ENCODE data around the gene VAV1. TPM values are rescaled to one million over a fixed set of nuclear protein-coding genes. Genes with fewer than 3 reads are reported as not detected.

The VAV1 gene
- total and polyA plus RNA-seq, 10 of the 15 experiments (the other 5 are each of a cell fraction or from before 2014, with no cell fraction given): 1.6 to 76.8 (median 40.7) TPM

- ChIA-PET RAD21 (ENCODE audit: unreplicated experiment) (no interaction called here), POLR2A (interaction anchor here (0.6 kb wide), 1 partner anchor 501 kb away, joined by 3 read pairs; no protein-coding TSS in a partner anchor)
- peak; percentile 58 for ATAC-seq
Observed at GRCh38 chr19:6887316-6887715, 114.8 kb downstream of the VAV1 start, which contains the start of gene ADGRE1. Gene ADGRE1 (plus strand): TSS chr19:6887579. CDS start chr19:6887609, 30 bp downstream.

GRCh38 chr19:6888967-6889366 is 116.5 kb downstream of the VAV1 start:
- H4K20me1 ChIP-seq (ENCODE audit: control insufficient read depth, insufficient read depth): no peaks in the 10 kb centered on the region
- WGBS (ENCODE audit: insufficient coverage, insufficient replicate concordance, low lambda C conversion rate, missing lambda C conversion rate): 94% methylated on average over 2 of the region's 2 CpGs
- H3K4me3 ChIP-seq: no peak overlapping the region
- no peaks in the 10 kb centered on the region for H3K79me2 ChIP-seq (ENCODE audit: control insufficient read depth, insufficient read depth, low read length)
- intact Hi-C loops (cut with micrococcal nuclease; ENCODE audit: unreplicated experiment) (no loop called here), in situ Hi-C loops (cut with MboI) (no loop called here)
- H3K27ac ChIP-seq (ENCODE audit: control insufficient read depth, insufficient read depth): no peak overlapping the region
- no TSS peak for BruUV-seq (replicated peaks)
- peaks cover 20% of the 10 kb centered on the region for H3K4me1 ChIP-seq (ENCODE audit: control insufficient read depth, insufficient read depth, low read length)
- H3K27me3 ChIP-seq (replicated peaks in 1 of 2; ENCODE audit: control insufficient read depth in 2 of 2, insufficient read depth in 2 of 2, low read length in 1 of 2): no peaks in the 10 kb centered on the region
- POLR2A ChIA-PET: no interaction called here
- RAD21 ChIA-PET (ENCODE audit: unreplicated experiment): no interaction called here
- DNase-seq (ENCODE audit: low read depth, low spot score): no peak
- H3K9ac ChIP-seq (ENCODE audit: control insufficient read depth, insufficient read depth, low read length): no peak overlapping the region
- H3K9me3 ChIP-seq (replicated peaks; ENCODE audit: control insufficient read depth, insufficient read depth, low read length): no peaks in the 10 kb centered on the region; the same call in 1 of the 3 replicates
- no peak overlapping the region for H3K4me2 ChIP-seq (ENCODE audit: control insufficient read depth, insufficient read depth)
- no peaks in the 10 kb centered on the region for H3K36me3 ChIP-seq (ENCODE audit: control insufficient read depth in 2 of 2, insufficient read depth in 2 of 2, low read length in 1 of 2)
- SMC1A ChIA-PET (ENCODE audit: uncharacterized antibody, unreplicated experiment): interaction anchor here (1.1 kb wide), 1 partner anchor 12 kb away, joined by 5 read pairs; no protein-coding TSS in a partner anchor
- FAIRE-seq: no peak
- no peak for ATAC-seq
- no peak overlapping the region for H2AFZ ChIP-seq (ENCODE audit: control insufficient read depth, low read depth, low read length)
- TF ChIP-seq TCF12 (IDR thresholded peaks at IDR 0.05; ENCODE audit: low read depth, low read length) (no peak), NBN (IDR thresholded peaks at IDR 0.05) (no peak), CUX1 (IDR thresholded peaks at IDR 0.05; ENCODE audit: insufficient replicate concordance, low read depth, low read length) (no peak)
- CTCF ChIA-PET: no interaction called here

More at GRCh38 chr19:6887316-6887715, 114.8 kb downstream of the VAV1 start, which contains the start of gene ADGRE1:
- Histone ChIP-seq H3K4me3 (no peak within 1 kb of the TSS), H3K9me3 (replicated peaks; ENCODE audit: control insufficient read depth, insufficient read depth, low read length) (no peaks in the 10 kb centered on the region; the same call in 1 of the 3 replicates), H3K4me2 (ENCODE audit: control insufficient read depth, insufficient read depth) (peak within 1 kb of the TSS; percentile 13; the same call in 1 of the 2 replicates), H3K9ac (ENCODE audit: control insufficient read depth, insufficient read depth, low read length) (no peak within 1 kb of the TSS), H3K36me3 (ENCODE audit: control insufficient read depth in 2 of 2, insufficient read depth in 2 of 2, low read length in 1 of 2) (no peaks in the 10 kb centered on the region), H4K20me1 (ENCODE audit: control insufficient read depth, insufficient read depth) (no peaks in the 10 kb centered on the region), H3K79me2 (ENCODE audit: control insufficient read depth, insufficient read depth, low read length) (no peaks in the 10 kb centered on the region), H3K4me1 (ENCODE audit: control insufficient read depth, insufficient read depth, low read length) (peaks cover 20% of the 10 kb centered on the region), H3K27me3 (replicated peaks in 1 of 2; ENCODE audit: control insufficient read depth in 2 of 2, insufficient read depth in 2 of 2, low read length in 1 of 2) (no peaks in the 10 kb centered on the region), H3K27ac (ENCODE audit: control insufficient read depth, insufficient read depth) (no peak within 1 kb of the TSS), H2AFZ (ENCODE audit: control insufficient read depth, low read depth, low read length) (peak within 1 kb of the TSS; percentile 24; the same call in 1 of the 2 replicates)
- CTCF ChIA-PET: no interaction called here
- TF ChIP-seq SPI1 (IDR thresholded peaks at IDR 0.05; ENCODE audit: borderline replicate concordance, insufficient read depth, low read depth, low read length): no peak
- no TSS peak for BruUV-seq (replicated peaks)
- FAIRE-seq: peak; percentile 27
- intact Hi-C loops (cut with micrococcal nuclease; ENCODE audit: unreplicated experiment) (no loop called here), in situ Hi-C loops (cut with MboI) (no loop called here)
- no peak for DNase-seq (ENCODE audit: low read depth, low spot score)
- SMC1A ChIA-PET (ENCODE audit: uncharacterized antibody, unreplicated experiment): no interaction called here
- 0% methylated on average over 4 of the region's 4 CpGs for WGBS (ENCODE audit: insufficient coverage, insufficient replicate concordance, low lambda C conversion rate, missing lambda C conversion rate)

Measured in GM12878 (cell line).